ENCODE data around the gene KIAA1549. TPM values are rescaled to one million over a fixed set of nuclear protein-coding genes. Genes with fewer than 3 reads are reported as not detected.

KIAA1549 gene
- total and polyA plus RNA-seq, 9 of the 15 experiments (the other 6 are each of a cell fraction or from before 2014, with no cell fraction given) = 0.01 to 0.29 (median 0.07) TPM

- Histone ChIP-seq H3K4me1 (replicated peaks in 1 of 2; ENCODE audit: control insufficient read depth in 2 of 2, insufficient read depth in 2 of 2, low read length in 2 of 2) (0 out of 5 replicates have a peak, but pooled peaks cover 0 to 5% of the 10 kb centered on the region in 2 experiments), H3K79me2 (ENCODE audit: control insufficient read depth, insufficient read depth, low read length) (no peaks in the 10 kb centered on the region), H3K4me3 (no peak overlapping the region), H3K9ac (ENCODE audit: insufficient read depth in 1 of 2, low read depth in 2 of 2, low read length in 2 of 2) (no peak overlapping the region), H3K36me3 (ENCODE audit: control insufficient read depth, insufficient read depth, low read length) (no peaks in the 10 kb centered on the region), H3K27me3 (ENCODE audit: control insufficient read depth in 2 of 2, insufficient read depth in 2 of 2, low read length in 2 of 2) (peaks cover 43 to 61% of the 10 kb centered on the region in 2 experiments; a peak in 4 of 5 replicates), H4K20me1 (replicated peaks; ENCODE audit: control insufficient read depth, insufficient read depth, low read length) (no peaks in the 10 kb centered on the region), H3K27ac (ENCODE audit: extremely low read depth, low read depth, low read length) (no peak overlapping the region), H3K9me1 (ENCODE audit: control insufficient read depth, insufficient read depth, low read length) (no peaks in the 10 kb centered on the region), H3K9me3 (replicated peaks; ENCODE audit: control insufficient read depth, insufficient read depth, low read depth, low read length) (no peaks in the 10 kb centered on the region), H3K4me2 (ENCODE audit: insufficient read depth, low read length) (no peak overlapping the region), H2AFZ (ENCODE audit: low read depth, low read length) (no peak overlapping the region)
- TF ChIP-seq ZNF512 (tag; IDR thresholded peaks at IDR 0.05) (no peak), SNIP1 (IDR thresholded peaks at IDR 0.05; ENCODE audit: low read depth) (no peak), ZNF408 (CRISPR knock-in tag; IDR thresholded peaks at IDR 0.05; ENCODE audit: low read depth) (no peak), ARHGAP35 (IDR thresholded peaks at IDR 0.05; ENCODE audit: partially characterized antibody) (no peak)
- TF ChIP-seq, protein P1, sequence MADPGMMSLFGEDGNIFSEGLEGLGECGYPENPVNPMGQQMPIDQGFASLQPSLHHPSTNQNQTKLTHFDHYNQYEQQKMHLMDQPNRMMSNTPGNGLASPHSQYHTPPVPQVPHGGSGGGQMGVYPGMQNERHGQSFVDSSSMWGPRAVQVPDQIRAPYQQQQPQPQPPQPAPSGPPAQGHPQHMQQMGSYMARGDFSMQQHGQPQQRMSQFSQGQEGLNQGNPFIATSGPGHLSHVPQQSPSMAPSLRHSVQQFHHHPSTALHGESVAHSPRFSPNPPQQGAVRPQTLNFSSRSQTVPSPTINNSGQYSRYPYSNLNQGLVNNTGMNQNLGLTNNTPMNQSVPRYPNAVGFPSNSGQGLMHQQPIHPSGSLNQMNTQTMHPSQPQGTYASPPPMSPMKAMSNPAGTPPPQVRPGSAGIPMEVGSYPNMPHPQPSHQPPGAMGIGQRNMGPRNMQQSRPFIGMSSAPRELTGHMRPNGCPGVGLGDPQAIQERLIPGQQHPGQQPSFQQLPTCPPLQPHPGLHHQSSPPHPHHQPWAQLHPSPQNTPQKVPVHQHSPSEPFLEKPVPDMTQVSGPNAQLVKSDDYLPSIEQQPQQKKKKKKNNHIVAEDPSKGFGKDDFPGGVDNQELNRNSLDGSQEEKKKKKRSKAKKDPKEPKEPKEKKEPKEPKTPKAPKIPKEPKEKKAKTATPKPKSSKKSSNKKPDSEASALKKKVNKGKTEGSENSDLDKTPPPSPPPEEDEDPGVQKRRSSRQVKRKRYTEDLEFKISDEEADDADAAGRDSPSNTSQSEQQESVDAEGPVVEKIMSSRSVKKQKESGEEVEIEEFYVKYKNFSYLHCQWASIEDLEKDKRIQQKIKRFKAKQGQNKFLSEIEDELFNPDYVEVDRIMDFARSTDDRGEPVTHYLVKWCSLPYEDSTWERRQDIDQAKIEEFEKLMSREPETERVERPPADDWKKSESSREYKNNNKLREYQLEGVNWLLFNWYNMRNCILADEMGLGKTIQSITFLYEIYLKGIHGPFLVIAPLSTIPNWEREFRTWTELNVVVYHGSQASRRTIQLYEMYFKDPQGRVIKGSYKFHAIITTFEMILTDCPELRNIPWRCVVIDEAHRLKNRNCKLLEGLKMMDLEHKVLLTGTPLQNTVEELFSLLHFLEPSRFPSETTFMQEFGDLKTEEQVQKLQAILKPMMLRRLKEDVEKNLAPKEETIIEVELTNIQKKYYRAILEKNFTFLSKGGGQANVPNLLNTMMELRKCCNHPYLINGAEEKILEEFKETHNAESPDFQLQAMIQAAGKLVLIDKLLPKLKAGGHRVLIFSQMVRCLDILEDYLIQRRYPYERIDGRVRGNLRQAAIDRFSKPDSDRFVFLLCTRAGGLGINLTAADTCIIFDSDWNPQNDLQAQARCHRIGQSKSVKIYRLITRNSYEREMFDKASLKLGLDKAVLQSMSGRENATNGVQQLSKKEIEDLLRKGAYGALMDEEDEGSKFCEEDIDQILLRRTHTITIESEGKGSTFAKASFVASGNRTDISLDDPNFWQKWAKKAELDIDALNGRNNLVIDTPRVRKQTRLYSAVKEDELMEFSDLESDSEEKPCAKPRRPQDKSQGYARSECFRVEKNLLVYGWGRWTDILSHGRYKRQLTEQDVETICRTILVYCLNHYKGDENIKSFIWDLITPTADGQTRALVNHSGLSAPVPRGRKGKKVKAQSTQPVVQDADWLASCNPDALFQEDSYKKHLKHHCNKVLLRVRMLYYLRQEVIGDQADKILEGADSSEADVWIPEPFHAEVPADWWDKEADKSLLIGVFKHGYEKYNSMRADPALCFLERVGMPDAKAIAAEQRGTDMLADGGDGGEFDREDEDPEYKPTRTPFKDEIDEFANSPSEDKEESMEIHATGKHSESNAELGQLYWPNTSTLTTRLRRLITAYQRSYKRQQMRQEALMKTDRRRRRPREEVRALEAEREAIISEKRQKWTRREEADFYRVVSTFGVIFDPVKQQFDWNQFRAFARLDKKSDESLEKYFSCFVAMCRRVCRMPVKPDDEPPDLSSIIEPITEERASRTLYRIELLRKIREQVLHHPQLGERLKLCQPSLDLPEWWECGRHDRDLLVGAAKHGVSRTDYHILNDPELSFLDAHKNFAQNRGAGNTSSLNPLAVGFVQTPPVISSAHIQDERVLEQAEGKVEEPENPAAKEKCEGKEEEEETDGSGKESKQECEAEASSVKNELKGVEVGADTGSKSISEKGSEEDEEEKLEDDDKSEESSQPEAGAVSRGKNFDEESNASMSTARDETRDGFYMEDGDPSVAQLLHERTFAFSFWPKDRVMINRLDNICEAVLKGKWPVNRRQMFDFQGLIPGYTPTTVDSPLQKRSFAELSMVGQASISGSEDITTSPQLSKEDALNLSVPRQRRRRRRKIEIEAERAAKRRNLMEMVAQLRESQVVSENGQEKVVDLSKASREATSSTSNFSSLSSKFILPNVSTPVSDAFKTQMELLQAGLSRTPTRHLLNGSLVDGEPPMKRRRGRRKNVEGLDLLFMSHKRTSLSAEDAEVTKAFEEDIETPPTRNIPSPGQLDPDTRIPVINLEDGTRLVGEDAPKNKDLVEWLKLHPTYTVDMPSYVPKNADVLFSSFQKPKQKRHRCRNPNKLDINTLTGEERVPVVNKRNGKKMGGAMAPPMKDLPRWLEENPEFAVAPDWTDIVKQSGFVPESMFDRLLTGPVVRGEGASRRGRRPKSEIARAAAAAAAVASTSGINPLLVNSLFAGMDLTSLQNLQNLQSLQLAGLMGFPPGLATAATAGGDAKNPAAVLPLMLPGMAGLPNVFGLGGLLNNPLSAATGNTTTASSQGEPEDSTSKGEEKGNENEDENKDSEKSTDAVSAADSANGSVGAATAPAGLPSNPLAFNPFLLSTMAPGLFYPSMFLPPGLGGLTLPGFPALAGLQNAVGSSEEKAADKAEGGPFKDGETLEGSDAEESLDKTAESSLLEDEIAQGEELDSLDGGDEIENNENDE (IDR thresholded peaks at IDR 0.05; ENCODE audit: low read depth, low read length) = no peak
- in situ Hi-C loops (cut with MboI) (no loop called here), intact Hi-C loops (cut with micrococcal nuclease) (no loop called here)
- BruUV-seq (replicated peaks) = no TSS peak
- no peak for ATAC-seq
- CTCF ChIA-PET (ENCODE audit: low intra/inter-chr PET ratio) = no interaction called here
- POLR2A ChIA-PET = interaction anchor here (0.6 to 1.3 kb wide), 3 partner anchors 15 to 564 kb away, joined by 3 to 4 read pairs (median 3); no protein-coding TSS in a partner anchor
- no peak for DNase-seq (ENCODE audit: extremely low read depth in 1 of 4, low spot score in 3 of 4)
- 3% methylated on average over 7 of the region's 7 CpGs for WGBS (ENCODE audit: insufficient coverage, low coverage, missing lambda C conversion rate)
- no peak for FAIRE-seq
These were observed 43.7 kb downstream of the KIAA1549 start for GRCh38 chr7:138937484-138937883.
